Smooth muscle cell of the brain vasculature (primary cell): Measurements from ENCODE around the gene PDE5A.

ENCODE experiments used
- DNase-seq: peaks from one replicate; pipeline ENCODE4 v3.0.0-alpha.2; 2012; ENCODE audit warnings: low read depth, low spot score

PDE5A gene

DNA sequence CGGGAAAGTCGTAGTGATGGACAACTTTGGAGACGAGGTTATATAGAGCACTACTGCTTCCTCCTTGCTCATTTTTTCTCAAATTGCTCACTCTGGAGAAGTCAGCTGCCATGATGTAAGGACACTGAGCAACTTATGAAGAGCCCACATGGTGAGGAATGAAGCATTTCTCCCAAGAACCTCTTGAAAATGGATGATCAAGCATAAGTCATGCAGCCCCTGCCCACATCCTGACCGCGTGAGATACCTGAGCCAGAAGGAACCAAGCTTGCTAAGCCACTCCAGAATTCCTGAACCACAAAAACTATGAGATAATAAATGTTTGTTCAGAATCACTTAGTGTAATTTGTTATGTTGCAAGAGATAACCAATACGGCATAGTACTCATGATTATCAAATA, 42.8 kb downstream of the PDE5A start:
- no peak for DNase-seq

DNA sequence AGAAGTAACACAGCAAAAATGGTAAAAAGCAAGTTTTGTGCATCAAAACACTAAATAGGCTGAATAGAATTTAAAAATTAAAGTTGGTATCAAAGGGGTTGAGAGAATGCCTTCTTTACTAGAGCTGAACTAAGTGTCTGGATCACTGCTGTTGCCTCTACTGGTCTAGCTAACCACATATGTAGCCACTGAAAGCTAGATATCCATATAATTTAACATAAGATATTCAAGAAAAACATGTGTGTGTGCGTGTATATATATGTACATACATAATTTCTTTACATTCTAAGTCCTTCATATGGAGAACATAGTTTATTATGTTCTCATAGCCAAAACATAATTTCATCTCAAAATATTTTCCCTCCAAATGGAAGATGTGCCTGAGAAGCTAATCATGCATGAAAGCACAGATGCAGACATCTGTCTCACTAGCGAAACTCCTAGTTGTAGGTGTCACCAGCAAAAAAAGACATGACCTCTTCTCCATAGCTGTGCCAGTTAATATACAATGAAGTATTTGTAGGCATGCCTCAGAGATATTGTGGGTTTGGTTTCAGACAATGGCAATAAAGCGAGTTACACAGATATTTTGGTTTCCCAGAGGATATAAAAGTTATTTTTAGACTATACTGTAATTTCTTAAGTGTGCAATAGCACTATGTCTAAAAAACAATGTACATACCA, 47.3 kb downstream of the PDE5A start:
- no peak for DNase-seq

GRCh38 chr4:119580293-119580692, 48.3 kb downstream of the PDE5A start:
- DNase-seq, result peak; percentile 46

DNA sequence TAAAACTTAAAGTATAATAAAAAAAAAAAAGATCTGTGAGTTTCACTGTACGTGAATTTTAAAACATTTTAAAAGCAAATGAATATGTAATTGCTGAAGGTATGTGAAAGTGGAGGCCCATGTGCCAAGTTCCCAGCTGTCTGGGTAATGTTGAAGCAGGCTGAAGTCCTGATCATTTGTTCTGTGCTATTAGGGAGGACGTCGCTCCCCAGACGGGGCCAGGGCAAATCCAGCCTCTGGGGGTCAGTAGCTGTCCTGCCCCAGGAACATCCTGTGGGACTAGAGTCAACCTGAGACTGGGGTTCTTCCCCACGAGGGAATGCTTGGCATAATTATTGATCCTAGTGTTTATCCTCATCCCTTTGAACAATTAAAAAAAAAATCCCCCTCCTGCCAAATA, 48.8 kb downstream of the PDE5A start:
- no peak for DNase-seq

GRCh38 chr4:119570401-119570800, 58.2 kb downstream of the PDE5A start:
- peak; percentile 36 for DNase-seq

DNA sequence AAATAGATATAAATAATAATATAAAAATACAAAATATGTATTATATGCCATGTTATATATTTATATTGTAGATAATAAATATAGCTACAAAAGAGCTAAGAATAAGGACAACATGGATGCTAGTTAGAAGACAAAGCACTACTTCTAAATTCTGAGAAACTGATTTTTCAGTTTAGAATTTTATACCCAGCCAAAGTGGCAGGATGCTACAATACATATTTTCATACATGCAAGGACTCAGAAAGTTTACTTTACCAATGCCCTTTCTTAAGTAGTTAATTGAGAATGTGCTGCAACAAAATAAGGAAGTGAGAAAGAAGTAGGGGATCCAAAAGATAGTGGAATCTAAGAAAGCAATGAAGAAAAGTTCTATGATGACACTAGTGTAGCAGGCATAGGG, 64.5 kb downstream of the PDE5A start:
- DNase-seq, result no peak

- DNase-seq, result peak; percentile 49
Observed at GRCh38 chr4:119559044-119559647, 69.5 kb downstream of the PDE5A start.

DNA sequence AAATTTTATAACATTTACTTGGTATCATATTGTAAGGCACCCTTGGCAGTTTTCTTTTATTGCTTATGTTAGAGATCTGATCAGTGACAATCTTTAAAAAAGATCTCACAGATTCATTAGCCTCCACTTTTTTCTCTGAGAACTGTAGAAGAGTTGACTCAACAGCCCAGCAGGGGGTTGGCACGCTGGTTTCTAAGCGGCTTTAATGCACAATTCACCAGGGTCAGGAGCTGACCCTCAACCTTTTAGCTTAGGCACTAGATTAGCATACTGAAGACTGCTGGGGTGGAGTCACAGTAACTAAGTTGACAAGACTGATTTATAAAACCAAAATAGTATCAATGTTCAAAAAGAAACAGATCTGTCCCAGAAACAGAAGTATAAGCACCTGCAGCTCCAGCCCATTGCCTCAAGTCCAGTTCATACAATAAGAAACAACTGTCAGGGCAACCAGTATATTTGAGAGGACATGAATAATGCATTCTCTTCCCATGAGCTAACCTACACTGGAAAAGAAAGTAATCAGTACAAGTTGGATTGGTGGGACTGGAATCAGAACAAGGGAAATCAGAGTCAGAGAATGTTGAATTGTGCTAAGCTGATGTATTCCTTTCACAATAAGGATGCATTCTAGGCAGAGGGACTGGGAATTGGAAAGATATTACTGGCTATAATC, 77.6 kb downstream of the PDE5A start:
- DNase-seq, result peak; percentile 17

DNA sequence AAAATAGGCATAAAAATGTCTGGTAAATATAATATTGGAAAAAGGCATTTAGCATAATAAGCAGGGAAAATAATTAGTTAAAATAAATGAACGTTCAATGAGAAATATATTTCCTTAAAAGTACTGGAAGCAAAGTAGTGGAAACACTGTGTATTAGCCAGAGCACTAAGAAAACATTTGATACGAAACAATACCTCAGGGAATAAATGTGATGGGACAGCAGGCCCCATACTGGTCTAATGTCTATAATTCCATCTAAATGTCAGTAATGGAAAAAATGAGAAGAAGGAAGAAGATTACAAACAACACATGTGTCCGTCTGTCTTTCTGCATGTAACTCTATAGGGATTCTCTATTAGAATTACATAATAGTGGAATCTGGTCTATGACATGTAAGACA, 79.0 kb downstream of the PDE5A start:
- no peak for DNase-seq

- no peak for DNase-seq
Observed at GRCh38 chr4:119543779-119544178, 84.8 kb downstream of the PDE5A start.

DNA sequence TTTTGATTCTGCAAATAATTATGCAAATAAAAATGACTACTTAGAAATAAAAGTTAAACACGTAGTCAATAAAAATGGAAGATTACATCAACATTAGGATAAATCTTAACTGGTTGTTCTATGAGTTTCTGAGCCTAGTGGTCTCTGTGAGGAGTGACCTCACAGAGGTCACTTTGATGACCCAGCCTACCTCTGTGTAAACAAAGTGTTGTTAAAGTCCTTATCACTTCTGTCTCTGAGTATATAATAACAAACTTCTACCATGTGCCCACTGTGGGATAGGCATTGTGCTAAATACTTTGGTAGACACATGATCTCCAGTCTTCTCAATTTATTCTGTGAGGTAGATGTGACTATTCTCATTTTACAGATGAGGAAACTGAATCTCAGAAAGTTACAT, 85.4 kb downstream of the PDE5A start:
- no peak for DNase-seq

GRCh38 chr4:119540249-119540648, 88.4 kb downstream of the PDE5A start:
- no peak for DNase-seq

DNA sequence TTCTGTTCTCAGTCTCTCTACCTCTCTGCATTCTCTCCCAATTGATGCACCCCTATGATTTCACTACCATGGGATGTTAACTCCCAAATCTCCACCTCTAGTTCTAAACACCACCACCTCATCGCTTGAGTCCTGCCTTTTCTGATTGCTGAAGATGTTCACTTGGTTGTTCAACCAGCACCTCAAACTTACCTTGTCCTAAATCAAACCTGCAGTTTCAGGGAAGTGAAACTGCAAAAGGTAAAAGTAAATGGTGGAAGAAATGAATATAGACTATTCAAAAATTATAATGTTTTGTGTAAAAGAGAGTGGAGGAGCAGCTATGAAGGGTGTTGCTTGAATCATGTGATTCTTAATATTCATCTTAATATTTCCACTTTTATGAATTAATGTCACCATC, 91.0 kb downstream of the PDE5A start:
- DNase-seq, result no peak

GRCh38 chr4:119536572-119537528, 91.8 kb downstream of the PDE5A start:
- DNase-seq, result no peak

GRCh38 chr4:119532319-119532718, 96.3 kb downstream of the PDE5A start:
- DNase-seq, result no peak

- DNase-seq, result no peak
Observed at GRCh38 chr4:119529788-119530187, 98.8 kb downstream of the PDE5A start.

DNA sequence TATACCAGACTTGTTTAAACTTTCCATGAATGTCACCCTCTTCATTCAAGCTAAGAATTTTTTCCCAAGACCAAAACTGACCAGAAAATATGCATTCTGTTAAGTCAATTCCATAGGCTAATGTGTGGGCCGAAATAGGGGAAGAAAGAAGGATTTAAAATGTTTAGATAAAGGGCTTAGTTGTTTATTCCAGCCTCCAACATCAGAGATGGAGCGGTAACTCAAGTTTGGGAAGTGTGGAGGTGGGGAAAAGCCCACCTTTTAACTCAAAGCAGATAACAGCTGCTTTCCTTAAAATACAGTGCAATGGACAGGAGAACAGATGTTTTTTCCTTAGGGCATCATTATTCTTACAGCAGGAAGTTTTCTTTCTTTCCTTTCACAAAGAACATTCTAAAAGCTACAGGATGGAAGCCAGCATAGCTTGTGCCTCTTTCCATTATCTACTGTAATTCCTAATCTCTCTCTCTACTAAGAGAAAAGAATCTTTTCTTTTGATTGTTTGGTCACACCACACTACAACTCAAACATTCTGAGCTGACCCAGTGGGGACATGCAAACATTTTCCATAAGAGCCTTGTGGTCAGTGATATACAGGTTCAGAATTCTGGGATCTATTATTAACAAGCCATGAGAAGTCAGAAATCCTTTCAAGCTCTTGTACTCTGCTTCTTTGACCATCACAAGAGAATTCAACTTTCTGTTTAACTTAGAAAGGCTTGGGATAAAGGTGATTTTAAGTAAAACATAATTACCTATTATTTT, 101.6 kb downstream of the PDE5A start:
- DNase-seq, result no peak

DNA sequence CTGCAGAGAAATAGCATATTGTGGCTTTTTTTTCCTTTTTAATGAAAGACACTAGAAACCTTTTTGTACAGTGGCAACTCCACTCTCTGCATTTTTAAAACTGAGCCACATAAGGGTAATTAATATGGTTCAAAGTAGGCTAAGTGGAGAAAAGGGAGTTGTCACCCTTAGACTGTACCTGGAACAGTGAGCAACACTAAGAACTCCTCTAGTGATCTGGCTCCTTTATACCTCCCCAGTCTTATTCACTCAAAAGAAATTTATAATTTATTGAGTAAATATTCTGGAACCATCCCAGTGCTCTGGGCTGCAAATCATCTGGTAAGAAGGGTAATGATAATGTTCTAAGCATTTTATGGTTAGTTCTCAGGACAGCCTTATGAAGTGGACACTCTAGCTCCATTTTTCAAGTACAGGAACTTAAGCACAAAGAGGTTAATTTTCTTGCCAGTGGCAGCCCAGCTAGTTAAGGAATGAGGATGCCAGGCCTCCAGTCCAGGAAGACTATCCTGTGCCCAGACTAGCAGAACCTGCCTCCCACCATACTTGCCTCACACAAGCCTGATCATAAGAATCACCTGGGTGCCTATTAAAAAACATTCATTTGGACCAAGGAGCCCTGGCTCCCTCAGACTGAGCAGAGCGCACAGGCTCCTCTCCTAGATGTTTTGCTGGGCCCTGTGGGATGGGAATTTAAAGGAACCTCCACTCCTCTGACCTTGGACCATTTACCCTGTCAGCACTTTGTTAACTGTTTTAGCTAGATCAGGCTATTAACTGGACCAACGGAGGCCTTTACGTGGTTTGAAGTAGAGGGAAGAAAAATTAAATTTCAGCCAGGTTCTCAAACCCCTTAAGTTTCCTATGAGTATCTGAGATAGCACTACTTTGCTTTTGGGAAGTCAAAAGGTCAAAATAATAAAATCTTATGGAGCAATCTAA, 102.6 kb downstream of the PDE5A start:
- no peak for DNase-seq

- no peak for DNase-seq
Observed at GRCh38 chr4:119525005-119525749, 103.4 kb downstream of the PDE5A start.
